GM12874 (cell line): Measurements from ENCODE around the gene SLK.

ENCODE experiments used
- CTCF ChIP-seq: IDR thresholded peaks from 2 replicates; pipeline ENCODE4 v1.5.1; 2011; ENCODE audit warnings: low read depth, mild to moderate bottlenecking, control low read depth, low read length, moderate library complexity; ENCODE audit not compliant: insufficient read depth

Gene SLK

GRCh38 chr10:104043185-104043830 lies 76.4 kb downstream of the SLK start:
- TF ChIP-seq CTCF, result no peak

- TF ChIP-seq CTCF, result no peak
Observed at GRCh38 chr10:104043854-104044253, 76.9 kb downstream of the SLK start.

DNA sequence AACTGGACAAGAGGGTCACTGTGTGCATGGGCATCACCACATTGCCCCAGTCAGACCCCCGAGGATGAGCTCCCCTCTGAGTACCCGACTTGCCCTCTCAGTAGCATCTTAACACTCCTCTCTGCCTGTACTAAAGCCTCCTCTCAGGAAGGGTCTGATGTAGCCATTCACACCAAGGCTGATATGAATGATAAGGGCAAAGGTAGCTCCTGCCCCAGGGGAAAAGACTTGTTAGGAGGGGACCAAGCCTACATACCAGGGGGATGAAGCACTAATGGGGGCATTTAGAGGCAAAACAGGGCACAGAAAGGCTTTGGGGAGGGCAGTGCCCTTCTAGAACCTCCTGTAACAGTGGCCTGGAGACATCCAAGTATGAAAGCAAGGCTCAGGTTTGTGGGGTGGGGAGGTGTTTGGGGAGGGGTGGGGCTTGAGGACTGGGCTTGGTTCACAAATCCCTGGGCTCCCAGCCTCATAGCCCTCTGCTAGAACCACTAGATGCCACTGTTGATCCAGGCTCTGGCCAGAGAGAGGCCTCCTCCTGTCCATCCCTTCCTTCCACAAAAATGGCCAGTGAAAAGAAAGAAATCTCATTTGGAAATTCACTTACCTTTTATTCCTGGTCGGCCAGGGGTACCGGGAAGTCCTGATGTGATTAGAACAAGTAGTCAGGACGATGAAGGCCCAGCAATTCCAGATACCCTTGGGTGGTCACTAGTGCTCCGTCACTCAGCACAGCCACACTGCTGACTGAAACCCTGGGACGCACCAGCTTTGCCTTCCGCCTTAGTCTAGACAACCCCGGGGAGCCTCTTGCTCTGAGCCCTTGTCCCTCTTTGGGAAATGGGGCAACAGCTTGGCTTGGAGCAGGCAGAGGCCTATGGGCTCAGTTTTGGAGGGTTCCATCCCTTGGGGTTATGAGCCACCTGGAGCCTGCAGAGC lies 78.5 kb downstream of the SLK start:
- TF ChIP-seq CTCF, result peak; percentile 38

DNA sequence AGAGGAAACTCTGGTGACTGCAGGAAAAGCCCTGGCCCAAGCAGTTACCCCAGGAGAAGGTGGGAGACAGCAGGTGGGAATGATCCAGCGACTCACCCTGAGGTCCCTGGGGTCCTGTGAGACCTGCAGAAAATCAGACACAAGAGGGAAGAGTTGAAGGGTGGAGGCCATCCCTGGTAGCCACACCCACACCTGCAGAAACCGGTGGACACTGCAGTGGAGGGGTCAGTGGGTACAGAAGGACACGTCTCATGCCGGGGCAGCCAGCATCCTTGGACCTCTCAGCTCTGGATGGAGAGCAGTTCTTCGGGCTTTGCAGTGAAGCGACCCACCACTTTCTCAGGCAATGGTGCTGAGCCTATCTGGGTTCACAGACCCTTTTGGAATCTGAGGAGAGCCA lies 79.7 kb downstream of the SLK start:
- TF ChIP-seq CTCF, result no peak

DNA sequence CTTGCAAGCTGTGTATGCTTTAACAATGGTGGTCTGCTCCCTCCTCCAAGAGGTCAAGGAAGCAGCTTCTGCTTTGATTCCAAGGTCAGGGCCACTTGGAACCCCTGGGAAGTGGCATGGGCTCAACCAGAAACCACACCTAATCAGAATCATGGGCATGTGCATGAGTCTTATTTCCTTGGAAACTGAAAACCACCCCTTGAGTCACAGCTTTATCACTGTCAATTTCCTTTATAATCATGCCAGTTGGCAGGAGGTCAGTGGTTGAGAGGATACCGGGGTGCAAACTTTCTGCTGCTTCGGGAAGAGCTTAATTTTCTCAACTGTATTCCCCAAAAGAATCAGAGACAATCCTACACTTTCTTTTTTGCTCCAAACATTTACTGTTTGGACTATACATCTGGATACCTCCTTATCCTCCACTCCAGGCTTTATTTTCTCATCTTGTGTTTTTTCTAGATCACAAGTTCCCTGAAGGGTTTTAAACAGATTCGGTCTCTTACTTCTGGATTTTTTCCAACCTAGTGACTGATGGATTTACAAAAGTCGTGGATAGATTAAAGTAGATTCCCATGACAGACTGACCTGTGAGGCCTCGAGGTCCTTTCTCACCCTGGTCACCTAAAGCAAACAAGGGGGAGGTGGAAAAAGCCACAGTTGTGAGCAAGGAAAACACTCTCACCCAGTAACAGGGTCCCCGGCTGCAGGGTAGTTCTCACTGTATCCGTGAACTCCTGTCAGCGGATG lies 82.7 kb downstream of the SLK start:
- no peak for TF ChIP-seq CTCF

DNA sequence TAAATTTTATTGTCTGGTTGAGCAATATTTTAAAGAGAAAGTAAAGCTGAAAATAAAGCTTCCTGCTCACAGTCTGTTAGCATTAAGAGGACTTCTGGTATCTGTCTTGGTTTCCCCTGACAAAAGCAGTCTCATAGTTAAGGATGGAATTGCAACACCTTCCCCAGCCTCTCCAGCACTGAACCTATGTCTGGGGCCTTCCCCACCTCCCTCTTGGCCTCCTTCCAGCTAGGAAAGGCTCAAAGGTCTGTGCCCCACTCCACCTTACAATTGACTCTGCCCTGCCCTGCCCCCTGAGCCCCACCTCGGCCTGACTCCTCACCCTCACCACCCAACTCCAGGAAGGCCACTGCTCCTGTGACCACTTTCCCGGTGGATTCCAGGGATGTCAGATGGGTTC lies 85.5 kb downstream of the SLK start:
- TF ChIP-seq CTCF, result no peak

- TF ChIP-seq CTCF, result no peak
Observed at GRCh38 chr10:104053201-104053600, 86.3 kb downstream of the SLK start.
